Activated T-helper 2 cell treated with anti-CD3 and anti-CD28 coated beads, Interferon-gamma antibody, Interleukin-2, Interleukin-4, amounts not matched to agents 10 μg/mL and 5 μg/mL and 100 μg/mL, durations not matched to agents 14 hours and 24 hours and 36 hours (primary cell): ENCODE results near the gene MPP3. TPM values are rescaled to one million over a fixed set of nuclear protein-coding genes. Genes with fewer than 3 reads are reported as not detected.

Source experiments
- DNase-seq: peaks from one replicate; pipeline ENCODE4 v3.0.0; 2021; ENCODE audit warnings: low spot score
- H3K27ac Mint-ChIP-seq: one replicate; pipeline ENCODE4 v1.8.0; 2021; ENCODE audit warnings: mixed read lengths
- H3K27me3 Mint-ChIP-seq: one replicate; pipeline ENCODE4 v1.8.0; 2021; ENCODE audit warnings: low read depth, mixed read lengths
- H3K36me3 Mint-ChIP-seq: one replicate; pipeline ENCODE4 v1.8.0; 2021; ENCODE audit warnings: low read depth, mixed read lengths
- H3K4me1 Mint-ChIP-seq: one replicate; pipeline ENCODE4 v1.8.0; 2021; ENCODE audit warnings: low read depth, mixed read lengths
- H3K4me3 Mint-ChIP-seq: one replicate; pipeline ENCODE4 v1.8.0; 2021; ENCODE audit warnings: low read depth, mild to moderate bottlenecking, moderate library complexity, mixed read lengths
- H3K9me3 Mint-ChIP-seq: one replicate; pipeline ENCODE4 v1.8.0; 2021; ENCODE audit warnings: mixed read lengths
- intact Hi-C: fragments of 100-400 bp; cut with micrococcal nuclease; formaldehyde crosslinking; loops from one replicate; pipeline ENCODE4 v1.15.1; 2023
- total RNA-seq: library from RNA; stranded (reverse); gene quantifications from 2 replicates; pipeline ENCODE4 v1.2.3, GENCODE V29; 2022

The MPP3 gene
- total RNA-seq, 1 donor from 2014 or later, result 0.14 TPM

DNA sequence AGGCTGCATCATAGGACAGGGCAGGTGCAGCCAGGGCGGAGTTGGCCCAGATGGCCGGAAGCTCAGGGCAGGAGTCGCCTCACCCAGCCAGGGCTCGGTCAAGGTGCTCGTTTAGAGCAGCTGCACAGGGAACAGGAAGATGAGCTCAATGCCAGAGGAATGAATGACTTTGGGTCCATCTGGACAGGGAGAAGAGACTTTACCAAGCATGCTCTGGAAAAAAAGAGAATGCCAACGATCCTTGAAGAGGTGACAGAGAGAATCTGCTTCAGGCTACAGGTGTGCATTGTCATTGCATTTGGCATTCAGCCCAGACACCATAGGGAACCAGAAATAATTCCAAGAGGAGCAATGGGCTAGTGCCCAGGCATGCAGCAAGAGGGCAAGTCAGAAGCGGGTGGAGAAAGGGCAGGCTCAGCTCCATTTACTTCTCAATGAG is 6.7 kb upstream of the MPP3 start:
- no peaks in the 10 kb centered on the region for H3K36me3 Mint-ChIP-seq
- H3K27ac Mint-ChIP-seq, result no peak overlapping the region
- no peaks in the 10 kb centered on the region for H3K4me1 Mint-ChIP-seq
- no peaks in the 10 kb centered on the region for H3K9me3 Mint-ChIP-seq
- intact Hi-C loops, result no loop called here
- no peak overlapping the region for H3K4me3 Mint-ChIP-seq
- no peak for DNase-seq
- peaks cover 26% of the 10 kb centered on the region for H3K27me3 Mint-ChIP-seq

GRCh38 chr17:43834106-43834505 is 1.2 kb upstream of the MPP3 start:
- Mint-ChIP-seq H3K27ac (no peak overlapping the region), H3K9me3 (peaks cover 3% of the 10 kb centered on the region), H3K27me3 (peaks cover 53% of the 10 kb centered on the region), H3K36me3 (no peaks in the 10 kb centered on the region), H3K4me3 (peak overlapping the region; percentile 75), H3K4me1 (peaks cover 13% of the 10 kb centered on the region)
- intact Hi-C loops, result no loop called here
- DNase-seq, result no peak

DNA sequence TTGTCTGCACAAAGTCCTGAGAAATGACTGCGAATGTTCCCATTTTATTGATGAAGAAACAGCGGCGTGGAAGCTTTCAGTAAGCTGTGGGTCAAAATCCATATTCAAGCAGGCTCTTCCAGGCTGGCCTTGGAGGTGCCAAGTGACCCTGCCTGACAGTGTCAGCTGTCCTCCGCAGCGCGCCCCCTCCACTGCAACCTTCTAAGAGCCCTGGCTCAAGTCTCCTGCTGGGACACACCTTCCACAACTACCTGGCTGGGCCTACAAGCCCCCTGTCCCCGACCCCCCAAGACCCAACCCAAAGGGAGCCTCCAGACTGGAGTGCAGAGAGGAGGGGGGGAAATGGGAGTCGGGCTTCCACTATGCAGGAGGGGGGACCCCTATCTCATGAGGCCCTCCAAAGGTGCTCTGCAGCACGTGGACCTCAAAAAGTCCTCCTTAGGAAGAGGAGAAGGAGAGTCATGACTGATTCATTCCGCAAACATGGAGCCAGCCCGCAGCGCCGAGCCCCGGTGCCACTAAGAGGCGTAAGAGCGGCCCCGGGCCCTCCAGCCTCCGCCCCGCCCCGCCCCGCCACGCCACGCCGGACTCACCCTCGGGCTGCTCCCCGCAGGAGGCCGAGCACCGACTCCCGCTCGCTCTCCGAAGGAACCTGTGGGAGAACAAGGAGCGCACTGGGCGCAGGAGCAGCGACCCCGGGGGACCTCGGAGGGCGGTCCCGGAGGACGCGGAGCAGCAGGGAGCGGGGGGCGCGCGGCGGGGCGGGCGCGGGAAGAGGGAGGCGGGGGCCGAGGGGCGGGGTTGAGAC is 574 bp downstream of the MPP3 start:
- no peak for DNase-seq

DNA sequence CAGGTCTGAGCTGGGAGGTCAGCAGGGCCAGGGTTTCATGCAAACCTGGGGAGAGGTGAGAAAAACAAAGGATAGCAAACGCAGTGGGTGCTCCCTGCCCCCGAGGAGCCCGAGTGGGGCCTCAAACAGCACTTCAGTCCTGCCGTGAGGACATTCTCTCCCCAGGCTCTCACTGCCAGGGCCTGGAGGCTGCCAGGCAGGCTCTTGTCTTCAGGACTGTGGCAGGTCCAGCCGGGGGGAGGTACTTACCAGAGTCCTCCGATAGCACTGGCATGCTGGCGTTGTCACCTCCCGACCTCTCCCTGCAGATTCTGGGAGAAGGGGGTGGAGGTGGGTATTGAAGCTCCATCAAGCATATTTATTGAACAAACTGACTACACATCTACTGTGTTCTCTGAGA is 1.3 kb downstream of the MPP3 start:
- Mint-ChIP-seq H3K36me3 (no peaks in the 10 kb centered on the region), H3K9me3 (peaks cover 3% of the 10 kb centered on the region), H3K27me3 (peaks cover 51% of the 10 kb centered on the region), H3K4me3 (peak overlapping the region; percentile 59), H3K4me1 (peaks cover 13% of the 10 kb centered on the region), H3K27ac (no peak overlapping the region)
- DNase-seq, result no peak
- intact Hi-C loops, result no loop called here

More for the DNA sequence above, 574 bp downstream of the MPP3 start:
- Mint-ChIP-seq H3K4me1 (peaks cover 13% of the 10 kb centered on the region), H3K27me3 (peaks cover 51% of the 10 kb centered on the region), H3K9me3 (peaks cover 3% of the 10 kb centered on the region), H3K4me3 (peak overlapping the region; percentile 61), H3K36me3 (no peaks in the 10 kb centered on the region), H3K27ac (no peak overlapping the region)
- intact Hi-C loops, result no loop called here

DNA sequence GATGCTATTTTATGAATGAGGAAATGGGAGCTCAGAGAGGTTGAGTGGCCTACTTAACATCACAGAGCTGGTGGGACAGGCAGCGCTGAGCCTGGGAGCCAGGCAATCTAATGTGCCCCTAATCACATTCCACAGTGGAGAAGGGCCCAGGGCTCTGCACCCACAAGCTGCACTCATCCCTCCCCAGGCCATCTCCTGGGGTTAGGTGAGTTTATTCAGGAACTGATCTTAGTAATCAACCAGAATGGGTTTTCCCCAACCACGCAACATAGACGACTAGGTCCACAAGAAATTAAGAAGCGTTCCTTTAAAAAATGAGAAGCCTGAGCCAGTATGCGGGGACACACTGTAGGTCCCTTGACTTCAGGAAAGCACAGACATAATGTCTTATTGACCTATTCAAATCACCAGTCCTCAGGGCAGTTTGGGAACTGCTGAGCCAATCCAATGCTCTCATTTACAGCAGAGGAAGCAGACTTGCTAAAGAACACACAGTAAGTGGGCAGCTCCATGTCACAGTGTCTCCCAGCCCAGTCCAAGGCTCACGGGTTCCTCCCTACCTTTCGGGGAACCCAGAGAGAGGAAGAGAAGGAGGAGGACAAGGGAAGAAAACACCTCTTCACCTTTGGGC is 2.3 kb downstream of the MPP3 start:
- peaks cover 3% of the 10 kb centered on the region for H3K9me3 Mint-ChIP-seq
- no peaks in the 10 kb centered on the region for H3K36me3 Mint-ChIP-seq
- no peak for DNase-seq
- H3K4me3 Mint-ChIP-seq, result no peak overlapping the region
- peaks cover 13% of the 10 kb centered on the region for H3K4me1 Mint-ChIP-seq
- H3K27ac Mint-ChIP-seq, result no peak overlapping the region
- intact Hi-C loops, result no loop called here
- H3K27me3 Mint-ChIP-seq, result peaks cover 46% of the 10 kb centered on the region

DNA sequence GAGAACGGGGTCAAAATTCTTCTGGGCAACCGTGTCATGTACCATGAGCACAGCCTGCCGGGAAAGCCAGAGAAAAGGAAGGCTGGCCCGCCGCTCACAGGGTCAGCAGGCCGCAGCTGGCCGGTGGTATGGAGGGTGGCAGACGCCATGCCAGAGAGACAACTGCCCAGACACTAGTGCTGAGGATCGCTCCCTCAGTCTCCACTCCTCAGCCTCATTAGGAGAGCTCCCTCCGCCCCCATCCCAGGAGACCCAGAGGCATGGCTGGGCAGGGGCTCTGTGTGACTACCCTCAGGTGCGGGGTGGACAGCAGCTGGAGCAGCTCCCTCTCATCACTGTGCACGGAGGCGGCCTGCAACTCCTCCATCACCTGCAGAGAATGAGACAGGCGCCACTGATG is 3.2 kb downstream of the MPP3 start:
- H3K4me3 Mint-ChIP-seq, result no peak overlapping the region

DNA sequence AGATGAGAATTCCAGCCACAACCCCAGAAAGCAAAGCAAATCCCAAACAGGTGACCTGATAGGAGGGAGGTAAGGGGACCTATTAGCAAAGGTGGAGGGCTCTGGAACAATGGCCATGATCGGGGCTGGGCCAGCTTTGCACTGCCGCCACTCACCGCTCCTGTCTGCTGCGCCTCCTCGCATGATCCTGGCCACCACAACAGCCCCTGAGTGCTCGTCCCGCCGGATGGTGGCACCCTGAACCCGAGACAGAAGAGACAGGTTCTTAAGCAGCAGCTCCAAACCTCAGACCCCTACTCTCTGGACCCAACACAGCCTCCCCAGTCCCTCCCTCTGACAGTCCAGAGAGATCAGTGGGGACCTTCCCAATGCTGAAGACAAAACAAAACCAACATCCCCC is 5.3 kb downstream of the MPP3 start:
- Mint-ChIP-seq H3K4me1 (peaks cover 6% of the 10 kb centered on the region), H3K27ac (no peak overlapping the region), H3K9me3 (no peaks in the 10 kb centered on the region), H3K36me3 (no peaks in the 10 kb centered on the region), H3K27me3 (peaks cover 33% of the 10 kb centered on the region), H3K4me3 (no peak overlapping the region)
- intact Hi-C loops, result no loop called here
- DNase-seq, result no peak

More for the DNA sequence above, 3.2 kb downstream of the MPP3 start:
- no peak for DNase-seq
- H3K4me1 Mint-ChIP-seq, result peaks cover 13% of the 10 kb centered on the region
- H3K27me3 Mint-ChIP-seq, result peaks cover 41% of the 10 kb centered on the region
- intact Hi-C loops, result no loop called here
- no peaks in the 10 kb centered on the region for H3K36me3 Mint-ChIP-seq
- H3K27ac Mint-ChIP-seq, result no peak overlapping the region
- peaks cover 3% of the 10 kb centered on the region for H3K9me3 Mint-ChIP-seq

DNA sequence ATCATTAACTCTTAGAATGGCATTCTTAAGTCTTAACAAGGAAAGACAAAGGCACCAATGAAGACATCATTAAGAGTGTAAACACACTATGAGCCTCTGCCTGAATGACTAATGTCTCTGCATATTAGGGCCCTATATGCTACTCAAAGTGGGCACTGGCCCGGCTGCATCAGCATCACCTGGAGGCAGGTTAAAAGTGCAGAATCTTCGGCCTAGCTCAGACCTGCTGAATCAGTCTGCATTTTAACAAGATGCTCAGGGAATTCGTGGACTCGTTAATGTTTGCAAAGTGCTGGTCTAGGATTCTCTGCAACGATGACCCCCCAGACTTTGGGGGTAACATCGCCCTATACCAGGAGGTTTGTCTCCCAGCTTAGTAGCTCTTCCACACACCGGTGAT is 6.7 kb downstream of the MPP3 start:
- H3K36me3 Mint-ChIP-seq, result no peaks in the 10 kb centered on the region
- DNase-seq, result no peak
- H3K9me3 Mint-ChIP-seq, result no peaks in the 10 kb centered on the region
- intact Hi-C loops, result no loop called here
- H3K4me1 Mint-ChIP-seq, result peaks cover 6% of the 10 kb centered on the region
- H3K27me3 Mint-ChIP-seq, result peaks cover 20% of the 10 kb centered on the region
- no peak overlapping the region for H3K27ac Mint-ChIP-seq
- no peak overlapping the region for H3K4me3 Mint-ChIP-seq

DNA sequence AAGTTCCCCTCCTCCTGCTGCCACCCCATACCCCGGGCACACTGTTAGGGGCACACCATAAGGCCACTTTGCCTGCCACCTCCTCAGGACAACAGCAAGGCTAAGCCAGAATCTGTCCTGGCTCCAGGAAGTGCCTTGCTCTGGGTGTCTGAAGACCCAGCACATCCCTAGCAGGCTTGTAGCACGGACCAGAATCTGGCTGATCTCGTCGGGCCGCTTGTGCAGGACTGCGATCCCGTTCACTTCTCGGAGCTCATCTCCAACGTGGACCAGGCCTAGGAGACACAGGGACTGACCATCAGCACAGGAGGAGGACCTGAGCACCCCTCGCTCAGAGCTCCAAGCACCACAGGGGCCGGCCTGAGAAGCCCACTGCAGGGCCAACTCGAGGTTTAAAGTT is 7.4 kb downstream of the MPP3 start:
- Mint-ChIP-seq H3K4me3 (no peak overlapping the region), H3K4me1 (peaks cover 2% of the 10 kb centered on the region), H3K36me3 (no peaks in the 10 kb centered on the region), H3K27me3 (peaks cover 13% of the 10 kb centered on the region), H3K9me3 (no peaks in the 10 kb centered on the region), H3K27ac (no peak overlapping the region)
- intact Hi-C loops, result no loop called here
- DNase-seq, result no peak

DNA sequence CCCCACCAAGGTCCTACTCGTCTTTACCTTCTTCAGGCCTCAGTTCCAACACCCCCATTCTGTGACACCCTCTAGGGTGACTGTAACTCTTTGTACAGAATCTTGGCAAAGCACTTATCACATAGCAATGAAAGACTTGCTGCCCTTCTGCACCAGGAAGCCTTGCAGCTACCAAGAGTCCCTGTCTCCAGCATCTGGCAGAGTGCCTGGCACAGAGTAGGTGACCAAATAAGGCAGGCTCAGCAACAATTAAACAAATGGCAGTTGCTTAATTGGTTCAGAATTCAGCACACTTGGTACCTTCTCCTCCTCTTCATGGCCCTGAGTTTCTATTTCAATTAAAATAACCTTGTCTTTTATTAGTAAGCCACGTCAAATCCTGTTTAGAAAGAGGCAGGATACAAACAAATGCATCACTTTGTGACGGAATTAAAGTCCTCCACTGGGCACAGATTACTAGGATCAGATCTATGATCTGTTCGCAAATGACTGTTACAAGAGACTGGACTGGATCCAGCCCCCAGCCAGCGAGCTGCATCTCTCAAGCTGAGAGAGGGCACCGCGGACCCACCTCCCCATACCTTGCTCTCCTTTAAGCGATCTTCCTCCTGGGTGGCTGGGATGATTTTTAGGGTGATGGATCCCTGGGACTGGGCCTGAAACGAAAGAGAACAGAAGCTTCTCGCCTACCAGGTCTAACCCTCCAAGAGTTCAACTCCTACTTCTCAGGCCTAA is 9.4 kb downstream of the MPP3 start:
- Mint-ChIP-seq H3K36me3 (no peaks in the 10 kb centered on the region), H3K27me3 (peaks cover 6% of the 10 kb centered on the region), H3K4me3 (no peak overlapping the region), H3K9me3 (no peaks in the 10 kb centered on the region), H3K4me1 (no peaks in the 10 kb centered on the region), H3K27ac (no peak overlapping the region)
- no peak for DNase-seq
- intact Hi-C loops, result no loop called here

DNA sequence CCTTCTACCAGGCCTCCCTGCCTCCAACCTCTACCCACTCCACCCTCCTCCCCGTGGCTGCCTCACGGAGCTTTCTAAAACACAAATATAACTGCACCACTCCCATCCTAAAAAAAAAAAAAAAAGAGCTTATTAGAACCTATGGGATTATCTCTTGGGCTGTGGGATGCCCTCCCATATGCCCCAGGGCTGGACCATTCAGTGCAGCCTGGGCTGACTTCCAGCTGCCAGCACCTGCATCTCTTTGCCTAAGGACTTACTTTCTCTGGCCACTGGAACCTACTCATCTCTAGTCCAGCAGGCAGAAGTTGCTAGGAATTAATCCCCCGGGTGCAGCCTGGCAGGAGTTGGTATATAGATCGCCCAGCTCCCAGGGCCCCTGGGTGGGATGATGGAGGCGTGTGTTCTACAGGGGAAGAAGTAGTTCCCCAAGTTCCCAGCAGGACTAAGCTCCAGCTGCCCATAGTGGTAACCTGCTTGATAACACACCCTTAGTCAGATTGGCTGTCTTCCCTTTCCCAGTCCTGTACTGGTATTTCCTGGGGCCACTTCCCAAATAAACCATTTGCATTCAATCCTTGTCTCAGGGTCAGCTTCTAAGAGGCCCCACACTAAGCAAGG is 10.3 kb downstream of the MPP3 start:
- Mint-ChIP-seq H3K4me3 (no peak overlapping the region), H3K36me3 (no peaks in the 10 kb centered on the region), H3K4me1 (no peaks in the 10 kb centered on the region), H3K27ac (no peak overlapping the region), H3K27me3 (peaks cover 6% of the 10 kb centered on the region), H3K9me3 (no peaks in the 10 kb centered on the region)
- intact Hi-C loops, result no loop called here
- no peak for DNase-seq

DNA sequence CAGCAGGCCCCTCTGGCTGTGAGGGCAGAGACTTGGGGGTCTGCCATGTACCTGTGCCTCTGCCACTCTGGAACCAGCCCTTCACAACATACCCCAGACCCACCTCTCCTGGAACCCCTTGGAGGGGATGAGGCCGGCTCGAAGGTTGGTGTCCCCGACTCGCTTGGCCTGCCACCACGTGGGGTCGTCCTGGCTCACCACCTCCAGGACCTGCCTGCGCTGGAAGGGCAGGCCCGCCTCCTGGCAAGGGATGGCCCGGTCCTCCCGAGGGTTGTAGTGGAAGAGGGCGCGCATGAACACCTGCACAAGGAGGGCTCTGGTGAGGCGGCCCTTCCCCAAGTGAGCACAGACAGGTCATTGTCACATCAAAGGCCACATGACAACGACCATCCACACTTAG is 12.2 kb downstream of the MPP3 start:
- H3K9me3 Mint-ChIP-seq, result no peaks in the 10 kb centered on the region
- H3K27ac Mint-ChIP-seq, result no peak overlapping the region
- H3K27me3 Mint-ChIP-seq, result peaks cover 6% of the 10 kb centered on the region
- H3K4me3 Mint-ChIP-seq, result no peak overlapping the region
- no peaks in the 10 kb centered on the region for H3K4me1 Mint-ChIP-seq
- DNase-seq, result no peak
- no peaks in the 10 kb centered on the region for H3K36me3 Mint-ChIP-seq
- intact Hi-C loops, result no loop called here
